ENCODE measurements around the gene METTL16. TPM values are rescaled to one million over a fixed set of nuclear protein-coding genes. Genes with fewer than 3 reads are reported as not detected.
A peak's percentile ranks its signal among the peaks of the same experiment; 100 is the strongest.

The METTL16 gene
- polyA plus RNA-seq, 1 experiment: 16.9 TPM

GRCh38 chr17:2466931-2467330 lies 44.8 kb downstream of the METTL16 start:
- H3K9me3 ChIP-seq (ENCODE audit: control insufficient read depth, insufficient read depth, low read length): no peaks in the 10 kb centered on the region
- H3K4me3 ChIP-seq (ENCODE audit: low read depth, low read length): no peak overlapping the region
- no peak for DNase-seq (ENCODE audit: low read depth, low spot score)
- CTCF ChIA-PET: interaction anchor here (1.4 kb wide), 1 partner anchor 84 kb away, joined by 3 read pairs; no protein-coding TSS in a partner anchor
- no peaks in the 10 kb centered on the region for H3K27me3 ChIP-seq (ENCODE audit: control insufficient read depth, insufficient read depth, low read length)
- no peak for TF ChIP-seq CTCF (IDR thresholded peaks at IDR 0.05; ENCODE audit: low read depth, low read length)
- POLR2A ChIA-PET: no interaction called here
- H3K27ac ChIP-seq (ENCODE audit: low read depth, low read length): peak overlapping the region; percentile 2

DNA sequence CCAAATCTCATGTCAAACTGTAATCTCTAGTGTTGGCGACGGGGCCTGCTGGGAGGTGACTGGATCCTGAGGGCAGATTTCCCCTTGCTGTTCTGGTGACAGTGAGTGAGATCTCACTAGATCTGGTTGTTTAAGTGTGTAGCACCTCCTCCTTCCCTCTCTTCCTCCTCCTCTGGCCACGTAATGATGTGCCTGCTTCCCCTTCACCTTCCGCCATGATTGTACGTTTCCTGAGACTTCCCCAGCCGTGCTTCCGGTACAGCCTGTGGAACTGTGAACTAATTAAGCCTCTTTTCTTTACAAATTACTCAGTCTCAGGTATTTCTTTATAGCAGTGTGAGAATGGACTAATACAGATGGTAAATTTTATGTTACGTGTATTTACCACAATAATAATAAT lies 49.2 kb downstream of the METTL16 start:
- Histone ChIP-seq H3K4me3 (ENCODE audit: low read depth, low read length) (no peak overlapping the region), H3K9me3 (ENCODE audit: control insufficient read depth, insufficient read depth, low read length) (no peaks in the 10 kb centered on the region), H3K27me3 (ENCODE audit: control insufficient read depth, insufficient read depth, low read length) (no peaks in the 10 kb centered on the region), H3K27ac (ENCODE audit: low read depth, low read length) (no peak overlapping the region)
- no peak for TF ChIP-seq CTCF (IDR thresholded peaks at IDR 0.05; ENCODE audit: low read depth, low read length)
- ChIA-PET CTCF (interaction anchor here (1.3 kb wide), 1 partner anchor 46 kb away, joined by 3 read pairs; no protein-coding TSS in a partner anchor), POLR2A (no interaction called here)
- DNase-seq (ENCODE audit: low read depth, low spot score): no peak

GRCh38 chr17:2459917-2460271 lies 51.8 kb downstream of the METTL16 start:
- Histone ChIP-seq H3K27ac (ENCODE audit: low read depth, low read length) (peak overlapping the region; percentile 81), H3K27me3 (ENCODE audit: control insufficient read depth, insufficient read depth, low read length) (no peaks in the 10 kb centered on the region), H3K4me3 (ENCODE audit: low read depth, low read length) (no peak overlapping the region), H3K9me3 (ENCODE audit: control insufficient read depth, insufficient read depth, low read length) (no peaks in the 10 kb centered on the region)
- DNase-seq (ENCODE audit: low read depth, low spot score): no peak
- ChIA-PET POLR2A (interaction anchor here (1.0 to 1.4 kb wide), 6 partner anchors 8 to 133 kb away, joined by 3 to 11 read pairs (median 3); partner anchors contain the start of genes METTL16 and PAFAH1B1), CTCF (interaction anchor here (1.0 kb wide), 1 partner anchor 44 kb away, joined by 3 read pairs; no protein-coding TSS in a partner anchor)
- TF ChIP-seq CTCF (IDR thresholded peaks at IDR 0.05; ENCODE audit: low read depth, low read length): no peak

GRCh38 chr17:2457913-2458312 lies 53.8 kb downstream of the METTL16 start:
- no peak for TF ChIP-seq CTCF (IDR thresholded peaks at IDR 0.05; ENCODE audit: low read depth, low read length)
- ChIA-PET POLR2A (interaction anchor here (0.6 to 0.7 kb wide), 2 partner anchors 75 to 100 kb away, joined by 3 to 4 read pairs; no protein-coding TSS in a partner anchor), CTCF (interaction anchor here (0.7 kb wide), 1 partner anchor 69 kb away, joined by 3 read pairs; no protein-coding TSS in a partner anchor)
- Histone ChIP-seq H3K27me3 (ENCODE audit: control insufficient read depth, insufficient read depth, low read length) (no peaks in the 10 kb centered on the region), H3K4me3 (ENCODE audit: low read depth, low read length) (no peak overlapping the region), H3K27ac (ENCODE audit: low read depth, low read length) (peak overlapping the region; percentile 11), H3K9me3 (ENCODE audit: control insufficient read depth, insufficient read depth, low read length) (no peaks in the 10 kb centered on the region)
- no peak for DNase-seq (ENCODE audit: low read depth, low spot score)

DNA sequence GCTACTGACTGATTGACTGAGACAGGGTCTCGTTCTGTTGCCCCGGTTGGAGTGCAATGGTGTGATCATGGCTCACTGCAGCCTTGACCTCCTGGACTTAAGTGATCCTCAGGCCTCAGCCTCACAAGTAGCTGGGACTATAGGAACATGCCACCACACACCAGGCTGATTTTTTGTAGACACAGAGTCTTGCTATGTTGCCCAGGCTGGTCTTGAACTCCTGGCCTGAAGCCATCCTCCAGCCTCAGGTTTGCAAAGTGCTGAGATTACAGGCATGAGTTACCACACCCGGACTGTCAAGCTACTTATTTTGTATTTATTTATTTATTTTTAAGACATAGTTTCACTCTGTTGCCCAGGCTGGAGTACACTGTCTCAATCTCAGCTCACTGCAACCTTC lies 55.2 kb downstream of the METTL16 start:
- POLR2A ChIA-PET: no interaction called here
- Histone ChIP-seq H3K4me3 (ENCODE audit: low read depth, low read length) (no peak overlapping the region), H3K27ac (ENCODE audit: low read depth, low read length) (no peak overlapping the region), H3K9me3 (ENCODE audit: control insufficient read depth, insufficient read depth, low read length) (no peaks in the 10 kb centered on the region), H3K27me3 (ENCODE audit: control insufficient read depth, insufficient read depth, low read length) (no peaks in the 10 kb centered on the region)
- DNase-seq (ENCODE audit: low read depth, low spot score): no peak
- TF ChIP-seq CTCF (IDR thresholded peaks at IDR 0.05; ENCODE audit: low read depth, low read length): no peak
- CTCF ChIA-PET: interaction anchor here (0.6 to 0.9 kb wide), 3 partner anchors 17 to 40 kb away, joined by 3 to 4 read pairs (median 3); no protein-coding TSS in a partner anchor
